Lower leg skin (tissue), 3 donors: ENCODE data around the gene PRKCE.

ENCODE experiments used
- CTCF ChIP-seq, 3 donors: fragments of 450-650 bp; IDR thresholded peaks; one replicate each; pipeline ENCODE4 v1.5.1; 2016; ENCODE audit warnings: antibody characterized with exemption in 3 of 3, mild to moderate bottlenecking in 3 of 3, moderate library complexity in 2 of 3
- POLR2A ChIP-seq, 2 donors: fragments of 450-650 bp; IDR thresholded peaks; one replicate each; pipeline ENCODE4 v1.6.1; 2016 to 2017; ENCODE audit warnings: antibody characterized with exemption in 2 of 2, mild to moderate bottlenecking in 1 of 2, moderate library complexity in 1 of 2

GRCh38 chr2:45988879-45989278, 337.4 kb downstream of the PRKCE start:
- TF ChIP-seq CTCF (IDR thresholded peaks at IDR 0.05): no peak
- no peak for TF ChIP-seq POLR2A (IDR thresholded peaks at IDR 0.05)
